ENCODE data around the gene ZNF33B. TPM values are rescaled to one million over a fixed set of nuclear protein-coding genes. Genes with fewer than 3 reads are reported as not detected.

ZNF33B gene
- total and polyA plus RNA-seq, 9 of the 15 experiments (the other 6 are each of a cell fraction or from before 2014, with no cell fraction given), result 6.9 to 23.9 (median 15.4) TPM

GRCh38 chr10:42638821-42639270 lies 476 bp upstream of the ZNF33B start (continued):
- TF ChIP-seq, protein P1, sequence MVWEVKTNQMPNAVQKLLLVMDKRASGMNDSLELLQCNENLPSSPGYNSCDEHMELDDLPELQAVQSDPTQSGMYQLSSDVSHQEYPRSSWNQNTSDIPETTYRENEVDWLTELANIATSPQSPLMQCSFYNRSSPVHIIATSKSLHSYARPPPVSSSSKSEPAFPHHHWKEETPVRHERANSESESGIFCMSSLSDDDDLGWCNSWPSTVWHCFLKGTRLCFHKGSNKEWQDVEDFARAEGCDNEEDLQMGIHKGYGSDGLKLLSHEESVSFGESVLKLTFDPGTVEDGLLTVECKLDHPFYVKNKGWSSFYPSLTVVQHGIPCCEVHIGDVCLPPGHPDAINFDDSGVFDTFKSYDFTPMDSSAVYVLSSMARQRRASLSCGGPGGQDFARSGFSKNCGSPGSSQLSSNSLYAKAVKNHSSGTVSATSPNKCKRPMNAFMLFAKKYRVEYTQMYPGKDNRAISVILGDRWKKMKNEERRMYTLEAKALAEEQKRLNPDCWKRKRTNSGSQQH (CRISPR knock-in tag; IDR thresholded peaks at IDR 0.05), result no peak
- no peak for TF ChIP-seq HNRNPK (IDR thresholded peaks at IDR 0.05; ENCODE audit: low read depth, low read length, poor library complexity, severe bottlenecking)
- TF ChIP-seq, protein P2, sequence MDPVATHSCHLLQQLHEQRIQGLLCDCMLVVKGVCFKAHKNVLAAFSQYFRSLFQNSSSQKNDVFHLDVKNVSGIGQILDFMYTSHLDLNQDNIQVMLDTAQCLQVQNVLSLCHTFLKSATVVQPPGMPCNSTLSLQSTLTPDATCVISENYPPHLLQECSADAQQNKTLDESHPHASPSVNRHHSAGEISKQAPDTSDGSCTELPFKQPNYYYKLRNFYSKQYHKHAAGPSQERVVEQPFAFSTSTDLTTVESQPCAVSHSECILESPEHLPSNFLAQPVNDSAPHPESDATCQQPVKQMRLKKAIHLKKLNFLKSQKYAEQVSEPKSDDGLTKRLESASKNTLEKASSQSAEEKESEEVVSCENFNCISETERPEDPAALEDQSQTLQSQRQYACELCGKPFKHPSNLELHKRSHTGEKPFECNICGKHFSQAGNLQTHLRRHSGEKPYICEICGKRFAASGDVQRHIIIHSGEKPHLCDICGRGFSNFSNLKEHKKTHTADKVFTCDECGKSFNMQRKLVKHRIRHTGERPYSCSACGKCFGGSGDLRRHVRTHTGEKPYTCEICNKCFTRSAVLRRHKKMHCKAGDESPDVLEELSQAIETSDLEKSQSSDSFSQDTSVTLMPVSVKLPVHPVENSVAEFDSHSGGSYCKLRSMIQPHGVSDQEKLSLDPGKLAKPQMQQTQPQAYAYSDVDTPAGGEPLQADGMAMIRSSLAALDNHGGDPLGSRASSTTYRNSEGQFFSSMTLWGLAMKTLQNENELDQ (CRISPR knock-in tag; IDR thresholded peaks at IDR 0.05; ENCODE audit: borderline replicate concordance), result no peak
- TF ChIP-seq MTA2 (IDR thresholded peaks at IDR 0.05; ENCODE audit: low read depth), result no peak
- TF ChIP-seq PRMT5 (CRISPR knock-in tag; IDR thresholded peaks at IDR 0.05), result no peak
- 0 out of 2 replicates have a peak, but pooled peaks have one; percentile 72 for TF ChIP-seq TOE1 (IDR thresholded peaks at IDR 0.05; ENCODE audit: borderline replicate concordance)
- no peak for TF ChIP-seq TOE1 (CRISPR knock-in tag; IDR thresholded peaks at IDR 0.05; ENCODE audit: borderline replicate concordance, low read depth)
- no peak for TF ChIP-seq ZNF175 (CRISPR knock-in tag; IDR thresholded peaks at IDR 0.05; ENCODE audit: low read depth)
- no peak for TF ChIP-seq CBFB (CRISPR knock-in tag; IDR thresholded peaks at IDR 0.05)
- no peak for TF ChIP-seq ZNF408 (CRISPR knock-in tag; IDR thresholded peaks at IDR 0.05; ENCODE audit: low read depth)
- no peak for TF ChIP-seq ZC3H11A (IDR thresholded peaks at IDR 0.05; ENCODE audit: low read depth, low read length)
- TF ChIP-seq GATAD2A (IDR thresholded peaks at IDR 0.05), result 0 out of 2 replicates have a peak, but pooled peaks have one; percentile 3
- no peak for TF ChIP-seq HDAC1 (IDR thresholded peaks at IDR 0.05)
- TF ChIP-seq KAT7 (CRISPR knock-in tag; IDR thresholded peaks at IDR 0.05; ENCODE audit: borderline replicate concordance), result 0 out of 2 replicates have a peak, but pooled peaks have one; percentile 45
- no peak for TF ChIP-seq SAFB (IDR thresholded peaks at IDR 0.05; ENCODE audit: borderline replicate concordance, low read depth, low read length)
- no peak for TF ChIP-seq STAT6 (CRISPR knock-in tag; IDR thresholded peaks at IDR 0.05)
- no peak for TF ChIP-seq SRSF3 (IDR thresholded peaks at IDR 0.05; ENCODE audit: insufficient read depth, low read length)
- TF ChIP-seq HDGF (IDR thresholded peaks at IDR 0.05), result no peak
- TF ChIP-seq PKNOX1 (IDR thresholded peaks at IDR 0.05), result peak; percentile 23; the same call in 1 of the 2 replicates
- no peak for TF ChIP-seq THRAP3 (IDR thresholded peaks at IDR 0.05; ENCODE audit: borderline replicate concordance)
- TF ChIP-seq ZNF24 (IDR thresholded peaks at IDR 0.05), result no peak
- TF ChIP-seq HMG20B (CRISPR knock-in tag; IDR thresholded peaks at IDR 0.05), result no peak
